GM12873 (cell line): ENCODE data around the gene GPC5.

Experiments used
- CTCF ChIP-seq: IDR thresholded peaks from 2 replicates; pipeline ENCODE4 v1.5.1; 2012; ENCODE audit warnings: low read depth, mild to moderate bottlenecking, moderate library complexity, low read length, control low read depth; ENCODE audit not compliant: insufficient read depth; ENCODE audit errors: missing control alignments

Gene GPC5

GRCh38 chr13:91618315-91618714 is 219.9 kb downstream of the GPC5 start:
- TF ChIP-seq CTCF, result no peak

GRCh38 chr13:91620670-91621141 is 222.3 kb downstream of the GPC5 start:
- no peak for TF ChIP-seq CTCF

- TF ChIP-seq CTCF, result no peak
These were observed 222.7 kb downstream of the GPC5 start for GRCh38 chr13:91621161-91621560.

GRCh38 chr13:91621963-91622362 is 223.5 kb downstream of the GPC5 start:
- no peak for TF ChIP-seq CTCF

- no peak for TF ChIP-seq CTCF
These were observed 224.5 kb downstream of the GPC5 start for GRCh38 chr13:91622778-91623550.

- no peak for TF ChIP-seq CTCF
These were observed 229.7 kb downstream of the GPC5 start for GRCh38 chr13:91627952-91628739.

- TF ChIP-seq CTCF, result no peak
These were observed 232.5 kb downstream of the GPC5 start for GRCh38 chr13:91630946-91631345.
